HL-60 (cell line): Measurements from ENCODE around the gene KRT75.

Experiments used
- TF ChIP-seq, protein P1 (sequence below): IDR thresholded peaks from one replicate; pipeline ENCODE4 v1.5.1; 2011; ENCODE audit warnings: low read length, control low read depth, inconsistent platforms; ENCODE audit not compliant: insufficient read depth
- TF ChIP-seq, protein P2 (sequence below): IDR thresholded peaks from 2 replicates; pipeline ENCODE4 v1.6.1; 2012; ENCODE audit warnings: low read depth; ENCODE audit not compliant: insufficient replicate concordance

- TF ChIP-seq, protein P1, sequence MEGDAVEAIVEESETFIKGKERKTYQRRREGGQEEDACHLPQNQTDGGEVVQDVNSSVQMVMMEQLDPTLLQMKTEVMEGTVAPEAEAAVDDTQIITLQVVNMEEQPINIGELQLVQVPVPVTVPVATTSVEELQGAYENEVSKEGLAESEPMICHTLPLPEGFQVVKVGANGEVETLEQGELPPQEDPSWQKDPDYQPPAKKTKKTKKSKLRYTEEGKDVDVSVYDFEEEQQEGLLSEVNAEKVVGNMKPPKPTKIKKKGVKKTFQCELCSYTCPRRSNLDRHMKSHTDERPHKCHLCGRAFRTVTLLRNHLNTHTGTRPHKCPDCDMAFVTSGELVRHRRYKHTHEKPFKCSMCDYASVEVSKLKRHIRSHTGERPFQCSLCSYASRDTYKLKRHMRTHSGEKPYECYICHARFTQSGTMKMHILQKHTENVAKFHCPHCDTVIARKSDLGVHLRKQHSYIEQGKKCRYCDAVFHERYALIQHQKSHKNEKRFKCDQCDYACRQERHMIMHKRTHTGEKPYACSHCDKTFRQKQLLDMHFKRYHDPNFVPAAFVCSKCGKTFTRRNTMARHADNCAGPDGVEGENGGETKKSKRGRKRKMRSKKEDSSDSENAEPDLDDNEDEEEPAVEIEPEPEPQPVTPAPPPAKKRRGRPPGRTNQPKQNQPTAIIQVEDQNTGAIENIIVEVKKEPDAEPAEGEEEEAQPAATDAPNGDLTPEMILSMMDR = no peak
- TF ChIP-seq, protein P2, sequence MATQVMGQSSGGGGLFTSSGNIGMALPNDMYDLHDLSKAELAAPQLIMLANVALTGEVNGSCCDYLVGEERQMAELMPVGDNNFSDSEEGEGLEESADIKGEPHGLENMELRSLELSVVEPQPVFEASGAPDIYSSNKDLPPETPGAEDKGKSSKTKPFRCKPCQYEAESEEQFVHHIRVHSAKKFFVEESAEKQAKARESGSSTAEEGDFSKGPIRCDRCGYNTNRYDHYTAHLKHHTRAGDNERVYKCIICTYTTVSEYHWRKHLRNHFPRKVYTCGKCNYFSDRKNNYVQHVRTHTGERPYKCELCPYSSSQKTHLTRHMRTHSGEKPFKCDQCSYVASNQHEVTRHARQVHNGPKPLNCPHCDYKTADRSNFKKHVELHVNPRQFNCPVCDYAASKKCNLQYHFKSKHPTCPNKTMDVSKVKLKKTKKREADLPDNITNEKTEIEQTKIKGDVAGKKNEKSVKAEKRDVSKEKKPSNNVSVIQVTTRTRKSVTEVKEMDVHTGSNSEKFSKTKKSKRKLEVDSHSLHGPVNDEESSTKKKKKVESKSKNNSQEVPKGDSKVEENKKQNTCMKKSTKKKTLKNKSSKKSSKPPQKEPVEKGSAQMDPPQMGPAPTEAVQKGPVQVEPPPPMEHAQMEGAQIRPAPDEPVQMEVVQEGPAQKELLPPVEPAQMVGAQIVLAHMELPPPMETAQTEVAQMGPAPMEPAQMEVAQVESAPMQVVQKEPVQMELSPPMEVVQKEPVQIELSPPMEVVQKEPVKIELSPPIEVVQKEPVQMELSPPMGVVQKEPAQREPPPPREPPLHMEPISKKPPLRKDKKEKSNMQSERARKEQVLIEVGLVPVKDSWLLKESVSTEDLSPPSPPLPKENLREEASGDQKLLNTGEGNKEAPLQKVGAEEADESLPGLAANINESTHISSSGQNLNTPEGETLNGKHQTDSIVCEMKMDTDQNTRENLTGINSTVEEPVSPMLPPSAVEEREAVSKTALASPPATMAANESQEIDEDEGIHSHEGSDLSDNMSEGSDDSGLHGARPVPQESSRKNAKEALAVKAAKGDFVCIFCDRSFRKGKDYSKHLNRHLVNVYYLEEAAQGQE = no peak
Observed at GRCh38 chr12:52473768-52474167, 39.6 kb upstream of the KRT75 start, which contains the start of gene KRT6C.
